GM21367 (cell line): ENCODE data around the gene NCR1.
"Not testable (repeated sequence)": the region's sequence is repeated elsewhere in the genome, so short reads cannot be mapped to it uniquely, and the experiment has no call there.

Experiments used
- ATAC-seq: cut with Tn5 transposase; IDR thresholded peaks from one replicate; pipeline ENCODE4 v1.9.1; 2021; ENCODE audit not compliant: unreplicated experiment

NCR1 gene

DNA sequence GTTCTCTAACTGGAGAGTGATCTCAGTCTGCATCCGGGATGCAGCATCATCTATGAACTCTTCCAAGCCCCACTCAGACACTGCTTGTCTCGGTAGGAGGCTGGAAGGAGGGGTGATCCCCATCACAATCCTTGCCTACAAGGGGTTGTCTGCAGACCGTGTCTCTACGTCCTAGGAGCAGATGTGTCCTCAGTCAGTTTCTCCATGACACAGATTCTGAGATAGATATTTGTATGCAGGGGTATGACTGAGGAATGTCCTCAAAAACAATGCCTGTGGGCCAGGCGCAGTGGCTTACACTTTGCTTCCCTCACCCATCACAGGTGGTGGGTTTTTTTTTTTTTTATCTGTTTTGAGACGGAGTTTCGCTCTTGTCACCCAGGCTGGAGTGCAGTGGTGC lies 871 bp downstream of the NCR1 start:
- ATAC-seq = no peak

DNA sequence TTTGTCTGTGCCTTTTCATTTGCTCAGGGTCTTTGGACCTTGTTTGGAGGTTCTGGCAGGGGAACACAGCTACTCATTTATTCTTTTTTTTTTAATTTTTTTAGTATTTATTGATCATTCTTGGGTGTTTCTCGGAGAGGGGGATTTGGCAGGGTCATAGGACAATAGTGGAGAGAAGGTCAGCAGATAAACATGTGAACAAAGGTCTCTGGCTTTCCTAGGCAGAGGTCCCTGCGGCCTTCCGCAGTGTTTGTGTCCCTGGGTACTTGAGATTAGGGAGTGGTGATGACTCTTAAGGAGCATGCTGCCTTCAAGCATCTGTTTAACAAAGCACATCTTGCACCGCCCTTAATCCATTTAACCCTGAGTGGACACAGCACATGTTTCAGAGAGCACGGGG lies 2.0 kb downstream of the NCR1 start:
- ATAC-seq = not testable (repeated sequence)

DNA sequence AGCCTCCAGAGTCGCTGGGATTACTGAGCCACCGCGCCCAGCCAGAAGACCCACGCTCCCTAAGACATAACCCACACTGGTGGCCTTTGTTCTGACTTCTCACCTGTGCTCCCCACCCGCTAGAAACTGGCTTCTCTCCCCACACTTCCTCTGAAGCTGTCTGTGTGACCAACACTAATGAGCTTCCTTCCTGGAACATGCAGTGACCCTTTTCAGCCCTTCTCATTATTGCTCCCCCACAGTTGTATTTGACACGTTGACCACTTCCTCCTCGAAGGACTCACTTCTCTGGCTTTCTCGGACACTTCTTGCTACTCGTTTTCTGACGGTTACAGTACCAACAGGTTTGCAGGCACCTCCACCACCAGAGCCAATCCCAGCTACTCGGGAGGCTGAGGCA lies 10.9 kb downstream of the NCR1 start:
- ATAC-seq = no peak

DNA sequence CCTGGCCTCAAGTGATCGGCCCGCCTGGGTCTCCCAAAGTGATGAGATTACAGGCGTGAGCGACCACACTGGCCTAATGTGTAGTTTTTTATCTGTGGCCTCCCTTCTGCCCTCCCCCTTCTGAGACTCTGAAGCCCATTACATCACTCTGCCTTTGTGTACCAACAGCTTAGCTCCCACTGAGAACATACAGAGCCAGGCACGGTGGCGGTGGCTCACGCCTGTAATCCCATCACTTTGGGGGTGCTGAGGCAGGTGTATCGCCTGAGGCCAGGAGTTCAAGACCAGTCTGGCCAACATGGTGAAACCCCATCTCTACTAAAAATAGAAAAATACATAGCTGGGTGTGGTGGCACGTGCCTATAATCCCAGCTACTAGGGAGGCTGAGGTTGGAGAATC lies 12.6 kb downstream of the NCR1 start:
- no peak for ATAC-seq

DNA sequence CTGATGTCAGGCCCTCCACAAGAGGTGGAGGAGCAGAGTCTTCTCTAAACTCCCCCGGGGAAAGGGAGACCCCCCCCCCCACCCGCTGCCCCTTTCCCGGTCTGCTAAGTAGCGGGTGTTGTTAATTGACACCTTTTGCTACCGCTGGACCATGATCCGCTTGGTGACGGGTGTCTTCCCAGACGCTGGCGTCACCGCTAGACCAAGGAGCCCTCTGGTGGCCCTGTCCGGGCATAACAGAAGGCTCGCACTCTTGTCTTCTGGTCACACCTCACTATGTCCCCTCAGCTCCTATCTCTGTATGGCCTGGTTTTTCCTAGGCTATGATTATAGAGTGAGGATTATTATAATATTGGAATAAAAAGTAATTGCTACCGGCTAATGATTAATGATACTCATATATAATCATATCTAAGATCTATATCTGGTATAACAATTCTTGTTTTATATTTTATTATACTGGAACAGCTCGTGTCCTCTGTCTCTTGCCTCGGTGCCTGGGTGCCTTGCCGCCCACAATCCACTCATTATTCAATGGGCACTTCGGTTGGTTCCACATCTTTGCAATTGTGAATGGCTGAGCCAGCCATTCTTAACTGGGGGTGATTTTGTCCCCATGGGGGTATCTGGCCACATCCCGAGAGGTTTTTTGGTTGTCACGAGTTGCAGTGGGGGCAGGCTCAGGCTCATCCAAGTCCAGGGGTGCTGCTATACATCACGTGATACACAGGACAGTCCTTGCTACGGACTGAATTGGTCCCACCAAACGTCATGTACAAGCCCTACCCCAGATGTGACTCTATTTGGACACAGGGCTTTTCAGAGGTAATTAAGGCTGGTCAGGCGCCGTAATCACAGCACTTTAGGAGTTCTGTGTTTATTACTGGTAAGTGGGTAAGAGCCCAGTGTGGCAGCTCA lies 14.0 kb downstream of the NCR1 start:
- ATAC-seq = not testable (repeated sequence)

DNA sequence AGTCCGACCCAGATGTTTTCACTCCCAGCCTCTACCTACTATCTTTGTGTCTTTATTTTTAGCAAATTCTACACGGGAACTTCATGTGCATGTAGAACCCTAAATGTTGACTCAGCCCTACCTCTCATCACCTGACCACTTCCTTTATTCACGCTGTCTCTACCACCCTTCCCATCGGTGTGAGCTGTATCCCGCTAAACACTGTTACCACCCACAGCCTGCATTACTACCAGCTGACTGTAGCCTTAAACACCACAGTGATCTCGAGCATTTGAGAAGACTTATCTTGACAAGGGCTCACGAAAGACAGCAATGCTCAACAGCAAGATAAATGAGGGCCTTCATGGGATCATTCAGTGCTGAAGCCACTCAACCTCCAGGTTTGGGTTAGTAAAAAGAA lies 15.1 kb downstream of the NCR1 start:
- no peak for ATAC-seq

DNA sequence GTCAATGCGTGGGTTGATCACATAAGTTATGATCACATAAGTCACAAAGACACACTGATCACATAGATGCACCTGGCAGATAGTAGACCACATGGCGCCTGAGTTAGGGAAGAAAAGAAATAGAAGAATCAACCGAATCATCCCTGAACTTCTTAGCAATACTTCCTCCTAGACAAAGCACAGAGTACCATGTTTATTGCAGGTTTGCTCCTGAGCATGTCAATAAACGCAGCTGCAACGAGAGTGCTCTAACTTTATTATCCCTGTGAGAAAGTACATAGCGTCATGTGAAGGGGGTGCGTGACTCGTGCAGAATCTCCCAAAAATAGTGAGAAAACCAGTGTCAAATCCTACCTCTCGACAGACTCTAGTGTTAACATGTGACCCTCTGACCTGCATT lies 17.3 kb downstream of the NCR1 start:
- no peak for ATAC-seq

DNA sequence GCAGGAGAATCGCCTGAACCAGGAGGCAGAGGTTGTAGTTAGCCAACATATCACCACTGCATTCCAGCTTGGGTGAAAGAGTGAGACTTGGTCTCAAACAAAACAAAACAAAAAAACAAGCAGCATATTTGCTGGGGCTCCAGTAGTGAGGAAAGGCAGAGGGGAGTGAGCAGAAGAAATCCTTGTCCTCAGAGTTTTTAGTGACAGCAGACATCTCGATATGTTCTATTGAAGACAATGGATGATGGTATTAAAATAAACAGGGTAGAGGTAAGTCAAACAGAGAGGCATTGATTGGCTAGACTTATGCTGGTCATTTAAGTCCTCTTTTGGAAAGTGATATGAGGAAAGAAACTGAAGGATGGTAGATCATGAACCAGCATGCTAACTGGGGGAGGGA lies 22.4 kb downstream of the NCR1 start:
- no peak for ATAC-seq

DNA sequence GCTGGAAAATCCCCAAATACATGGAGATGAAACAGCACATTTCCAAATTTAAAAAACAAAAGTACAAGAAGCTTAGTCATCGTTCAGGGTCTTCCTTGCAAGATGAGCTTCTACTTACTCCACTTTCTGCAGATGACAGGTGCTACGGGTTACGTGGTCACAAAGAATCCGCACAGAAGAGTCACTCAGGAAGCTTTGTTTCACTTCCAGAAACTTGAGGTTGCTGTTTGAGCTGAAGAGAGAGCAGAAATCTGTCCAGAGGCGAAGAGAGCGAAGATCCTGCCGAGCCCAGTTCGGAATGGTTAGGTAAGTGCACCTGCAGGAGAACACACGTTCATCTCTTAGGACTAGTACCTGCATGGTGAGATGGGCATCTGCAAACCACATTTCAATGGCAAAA lies 32.0 kb downstream of the NCR1 start:
- no peak for ATAC-seq

DNA sequence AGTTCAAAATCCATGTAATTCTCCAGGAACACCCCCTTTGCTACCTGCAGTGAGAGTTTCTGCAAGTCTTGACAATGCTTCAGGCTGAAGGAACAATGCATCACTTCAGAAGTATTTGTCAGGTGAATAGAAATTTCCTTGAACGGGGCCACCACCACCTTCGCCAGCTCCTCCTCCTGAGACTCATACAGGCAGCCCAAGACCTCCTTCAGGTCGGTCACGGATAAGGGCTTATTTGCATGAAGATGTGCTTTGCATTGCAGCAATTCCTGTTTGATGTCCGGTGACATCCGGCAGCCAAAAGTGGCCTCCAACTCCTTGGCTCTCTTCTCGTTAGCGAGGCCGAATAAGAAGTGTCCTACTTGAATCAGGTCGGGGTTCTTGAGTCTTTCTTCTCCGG lies 33.0 kb downstream of the NCR1 start:
- ATAC-seq = no peak

DNA sequence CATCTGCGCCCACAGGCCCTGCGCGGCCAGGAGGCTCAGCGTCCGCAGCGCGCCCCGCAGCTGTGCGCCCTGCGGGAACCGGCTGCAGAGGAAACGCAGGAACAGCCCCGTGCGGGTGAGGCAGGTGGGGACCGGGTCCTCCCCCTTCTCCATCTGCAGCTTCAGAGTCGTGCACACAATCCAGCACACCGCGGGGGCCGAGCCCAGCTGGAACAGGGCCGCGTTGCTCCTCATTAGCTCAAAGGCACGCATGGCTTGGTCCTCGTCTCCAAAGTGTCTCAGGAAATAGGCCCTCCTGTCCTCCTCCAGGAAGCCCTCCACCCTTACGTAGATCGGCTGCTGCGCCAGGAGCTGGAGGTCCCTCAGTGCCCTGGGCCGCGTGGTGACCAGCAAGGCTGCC lies 33.6 kb downstream of the NCR1 start:
- ATAC-seq = not testable (repeated sequence)

DNA sequence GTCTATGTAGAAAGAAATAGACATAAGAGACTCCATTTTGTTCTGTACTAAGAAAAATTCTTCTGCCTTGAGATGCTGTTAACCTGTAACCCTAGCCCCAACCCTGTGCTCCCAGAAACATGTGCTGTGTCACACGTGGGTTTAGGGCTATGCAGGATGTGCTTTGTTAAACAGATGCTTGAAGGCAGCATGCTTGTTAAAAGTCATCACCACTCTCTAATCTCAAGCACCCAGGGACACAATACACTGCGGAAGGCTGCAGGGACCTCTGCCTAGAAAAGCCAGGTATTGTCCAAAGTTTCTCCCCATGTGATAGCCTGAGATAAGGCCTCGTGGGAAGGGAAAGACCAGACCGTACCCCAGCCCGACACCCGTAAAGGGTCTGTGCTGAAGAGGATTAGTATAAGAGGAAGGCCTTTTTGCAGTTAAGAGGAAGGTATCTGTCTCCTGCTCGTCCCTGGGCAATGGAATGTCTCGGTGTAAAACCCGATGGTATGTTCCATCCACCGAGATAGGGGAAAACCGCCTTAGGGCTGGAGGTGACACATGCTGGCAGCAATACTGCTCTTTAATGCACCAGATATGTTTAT lies 37.9 kb downstream of the NCR1 start:
- ATAC-seq = not testable (repeated sequence)

DNA sequence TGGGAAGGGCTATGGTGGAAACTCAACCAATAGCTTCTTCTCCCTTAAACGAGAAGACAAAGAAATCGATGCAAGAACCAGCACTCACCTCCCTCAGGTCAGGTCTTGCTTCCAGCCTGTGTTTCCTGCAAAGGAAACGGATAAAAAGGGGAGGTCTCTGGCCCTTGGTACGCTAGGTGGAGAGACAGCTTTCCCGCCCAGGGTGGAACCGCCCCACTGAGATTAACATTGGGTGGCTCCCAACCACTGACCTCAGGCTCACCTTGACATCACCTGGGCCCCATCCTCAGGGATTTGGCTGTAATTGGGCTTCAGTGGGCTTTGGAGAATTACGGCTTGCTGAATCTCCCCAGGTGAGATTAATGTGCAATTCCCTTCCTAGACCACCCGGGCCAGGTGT lies 41.4 kb downstream of the NCR1 start, which contains the start of gene NLRP7:
TSS of gene NLRP7 (minus strand) at position 150 of the 400 bp plus-strand sequence.
- ATAC-seq = no peak

DNA sequence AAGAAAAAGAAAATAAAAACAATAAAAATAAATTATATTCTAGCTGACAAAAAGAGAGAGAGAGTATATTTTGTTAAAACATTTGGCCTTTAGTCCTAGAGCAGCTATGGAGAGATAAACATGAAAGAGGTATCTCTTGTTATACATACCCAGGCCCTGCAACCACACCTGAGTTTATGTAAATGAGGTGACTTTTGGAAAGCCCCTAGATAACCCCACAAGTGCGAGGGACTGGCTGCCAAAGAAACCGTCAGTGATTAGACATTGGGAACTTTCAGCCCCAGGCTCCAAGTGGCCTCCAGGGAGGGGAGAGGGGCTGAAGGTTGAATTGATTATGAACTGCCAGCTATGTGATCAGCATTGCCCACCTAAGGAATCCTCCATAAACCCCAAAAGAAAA lies 43.5 kb downstream of the NCR1 start:
- ATAC-seq = no peak

DNA sequence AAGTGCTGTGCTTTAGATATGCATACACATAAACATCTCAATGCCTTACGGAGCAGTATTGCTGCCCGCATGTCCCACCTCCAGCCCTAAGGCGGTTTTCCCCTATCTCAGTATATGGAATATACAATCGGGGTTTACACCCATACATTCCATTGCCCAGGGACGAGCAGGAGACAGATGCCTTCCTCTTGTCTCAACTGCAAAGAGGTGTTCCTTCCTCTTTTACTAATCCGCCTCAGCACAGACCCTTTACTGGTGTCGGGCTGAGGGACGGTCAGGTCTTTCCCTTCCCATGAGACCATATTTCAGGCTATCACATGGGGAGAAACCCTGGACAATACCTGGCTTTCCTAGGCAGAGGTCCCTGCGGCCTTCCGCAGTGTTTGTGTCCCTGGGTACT lies 44.6 kb downstream of the NCR1 start:
- ATAC-seq = not testable (repeated sequence)

DNA sequence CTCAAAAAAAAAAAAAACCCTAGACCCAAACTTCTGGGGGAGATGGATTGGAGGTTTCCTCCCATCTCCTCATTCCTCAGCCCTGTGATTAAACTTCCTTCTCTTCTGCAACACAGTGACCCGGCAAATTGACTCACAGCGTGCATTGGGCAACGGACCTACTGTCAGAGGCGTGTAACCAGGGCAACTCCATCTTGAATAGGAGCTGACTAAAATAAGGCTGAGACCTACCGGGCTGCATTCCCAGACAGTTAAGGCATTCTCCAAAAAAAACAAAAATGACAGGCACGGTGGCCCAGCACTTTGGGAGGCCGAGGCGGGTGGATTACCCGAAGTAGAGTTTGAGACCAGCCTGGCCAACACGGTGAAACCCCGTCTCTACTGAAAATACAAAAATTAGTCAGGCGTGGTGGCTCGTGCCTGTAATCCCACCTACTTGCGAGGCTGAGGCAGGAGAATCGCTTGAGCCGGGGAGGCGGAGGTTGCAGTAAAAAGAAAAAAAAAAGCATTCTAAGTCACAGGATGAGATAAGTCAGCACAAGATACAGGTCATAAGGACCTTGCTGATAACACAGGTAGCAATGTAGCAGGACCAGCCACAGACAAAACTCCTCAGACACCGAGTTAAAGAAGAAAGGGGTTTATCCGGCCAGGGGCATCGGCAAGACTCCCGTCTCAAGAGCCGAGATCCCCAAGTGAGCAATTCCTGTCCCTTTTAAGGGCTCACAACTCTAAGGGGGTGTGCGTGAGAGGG lies 46.8 kb downstream of the NCR1 start:
- ATAC-seq = no peak

DNA sequence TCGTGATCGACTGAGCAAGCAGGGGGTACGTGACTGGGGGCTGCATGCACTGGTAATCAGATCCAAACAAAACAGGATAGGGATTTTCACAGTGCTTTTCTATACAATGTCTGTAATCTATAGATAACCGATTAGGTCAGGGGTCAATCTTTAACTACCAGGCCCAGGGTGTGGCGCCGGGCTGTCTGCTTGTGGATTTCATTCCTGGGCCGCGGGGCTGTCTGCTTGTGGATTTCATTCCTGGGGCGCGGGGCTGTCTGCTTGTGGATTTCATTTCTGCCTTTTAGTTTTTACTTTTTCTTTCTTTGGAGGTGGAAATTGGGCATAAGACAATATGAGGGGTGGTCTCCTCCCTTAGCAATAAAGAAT lies 47.4 kb downstream of the NCR1 start:
- not testable (repeated sequence) for ATAC-seq

DNA sequence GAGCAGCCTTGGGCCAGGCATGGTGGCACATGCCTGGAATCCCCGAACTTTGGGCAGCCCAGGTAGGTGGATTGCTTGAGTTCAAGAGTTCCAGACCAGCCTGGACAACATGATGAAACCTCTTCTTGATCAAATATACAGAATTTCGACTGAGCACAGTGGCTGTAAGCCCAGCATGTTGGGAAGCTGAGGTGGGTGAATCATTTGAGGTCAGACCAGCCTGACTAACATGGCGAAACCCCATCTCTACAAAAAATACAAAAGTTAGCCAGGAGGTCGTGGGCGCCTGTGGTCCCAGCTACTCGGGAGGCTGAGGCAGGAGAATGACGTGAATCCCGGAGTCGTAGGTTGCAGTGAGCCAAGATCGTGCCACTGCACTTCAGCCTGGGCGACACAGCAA lies 49.4 kb downstream of the NCR1 start:
- no peak for ATAC-seq

DNA sequence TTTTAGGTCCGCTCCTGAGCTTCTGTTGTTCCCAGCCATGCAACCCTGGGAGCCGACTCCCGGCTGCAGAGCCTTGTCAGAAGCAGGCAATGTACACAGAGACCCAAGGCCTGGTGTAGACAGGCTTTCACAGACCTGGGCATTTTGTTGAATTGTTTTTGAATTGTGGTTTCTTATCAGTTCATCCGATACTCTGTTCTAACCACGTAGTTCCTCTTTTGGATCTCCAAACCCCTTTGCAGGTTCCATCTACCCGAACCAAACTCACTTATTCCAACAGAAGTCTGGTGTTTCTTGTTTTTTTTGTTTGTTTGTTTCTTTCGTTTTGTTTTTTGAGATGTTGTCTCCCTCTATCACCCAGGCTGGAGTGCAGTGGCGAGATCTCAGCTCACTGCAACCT lies 53.9 kb downstream of the NCR1 start:
- no peak for ATAC-seq
